Ishikawa (cell line): Measurements from ENCODE around the gene MCOLN2.

Experiments
- CEBPB ChIP-seq: IDR thresholded peaks from 2 replicates; pipeline ENCODE4 v1.6.1; 2012
- CREB1 ChIP-seq: IDR thresholded peaks from 2 replicates; pipeline ENCODE4 v1.6.1; 2012; ENCODE audit warnings: low read depth
- EGR1 ChIP-seq: IDR thresholded peaks from 2 replicates; pipeline ENCODE4 v1.6.1; 2012
- EP300 ChIP-seq: IDR thresholded peaks from 2 replicates; pipeline ENCODE4 v1.6.1; 2012; ENCODE audit warnings: borderline replicate concordance
- FOXM1 ChIP-seq: IDR thresholded peaks from 2 replicates; pipeline ENCODE4 v1.6.1; 2012; ENCODE audit warnings: low read depth, borderline replicate concordance
- NFIC ChIP-seq: IDR thresholded peaks from 2 replicates; pipeline ENCODE4 v1.6.1; 2012
- RAD21 ChIP-seq: IDR thresholded peaks from 2 replicates; pipeline ENCODE4 v1.6.1; 2012; ENCODE audit warnings: low read depth
- REST ChIP-seq: IDR thresholded peaks from 2 replicates; pipeline ENCODE4 v1.6.1; 2012; ENCODE audit warnings: low read depth, mild to moderate bottlenecking
- TAF1 ChIP-seq: IDR thresholded peaks from 2 replicates; pipeline ENCODE4 v1.6.1; 2012; ENCODE audit warnings: low read depth, mild to moderate bottlenecking
- TCF12 ChIP-seq: IDR thresholded peaks from 2 replicates; pipeline ENCODE4 v1.6.1; 2012; ENCODE audit warnings: low read depth
- TEAD4 ChIP-seq: IDR thresholded peaks from 2 replicates; pipeline ENCODE4 v1.6.1; 2012
- USF1 ChIP-seq: IDR thresholded peaks from 2 replicates; pipeline ENCODE4 v1.6.1; 2012
- YY1 ChIP-seq: IDR thresholded peaks from 2 replicates; pipeline ENCODE4 v1.6.1; 2012; ENCODE audit warnings: low read depth
- ZBTB7A ChIP-seq: IDR thresholded peaks from 2 replicates; pipeline ENCODE4 v1.6.1; 2012; ENCODE audit warnings: low read depth
- TF ChIP-seq, protein P1 (sequence below): IDR thresholded peaks from 2 replicates; pipeline ENCODE4 v1.6.1; 2012

Gene MCOLN2

DNA sequence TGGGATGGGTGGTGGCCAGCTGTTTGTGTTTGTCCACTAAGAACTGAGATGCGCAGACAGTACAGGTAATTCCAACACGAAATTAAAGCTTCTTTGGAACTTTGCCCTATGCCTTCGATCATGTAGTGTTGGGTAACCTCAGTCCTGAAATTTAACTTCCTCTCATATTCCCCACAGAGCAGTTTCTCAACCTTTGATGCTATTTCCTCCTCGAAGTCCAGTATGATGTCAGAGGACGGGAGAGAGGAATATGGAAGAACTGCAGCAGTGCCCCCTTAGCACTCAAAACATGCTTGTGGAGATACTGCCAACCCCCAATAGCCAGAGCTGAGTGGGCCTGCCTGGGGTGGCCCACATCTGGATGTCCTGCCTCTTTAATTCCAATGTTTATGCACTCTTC lies 107.5 kb downstream of the MCOLN2 start:
- TF ChIP-seq CEBPB = no peak
- TF ChIP-seq RAD21 = no peak
- TF ChIP-seq TCF12 = no peak
- TF ChIP-seq REST = no peak
- TF ChIP-seq USF1 = no peak
- TF ChIP-seq FOXM1 = no peak
- no peak for TF ChIP-seq ZBTB7A
- TF ChIP-seq NFIC = no peak
- TF ChIP-seq EGR1 = no peak
- TF ChIP-seq YY1 = no peak
- TF ChIP-seq, protein P1, sequence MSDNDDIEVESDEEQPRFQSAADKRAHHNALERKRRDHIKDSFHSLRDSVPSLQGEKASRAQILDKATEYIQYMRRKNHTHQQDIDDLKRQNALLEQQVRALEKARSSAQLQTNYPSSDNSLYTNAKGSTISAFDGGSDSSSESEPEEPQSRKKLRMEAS = no peak
- TF ChIP-seq CREB1 = no peak
- no peak for TF ChIP-seq TEAD4
- TF ChIP-seq TAF1 = no peak
- no peak for TF ChIP-seq EP300

DNA sequence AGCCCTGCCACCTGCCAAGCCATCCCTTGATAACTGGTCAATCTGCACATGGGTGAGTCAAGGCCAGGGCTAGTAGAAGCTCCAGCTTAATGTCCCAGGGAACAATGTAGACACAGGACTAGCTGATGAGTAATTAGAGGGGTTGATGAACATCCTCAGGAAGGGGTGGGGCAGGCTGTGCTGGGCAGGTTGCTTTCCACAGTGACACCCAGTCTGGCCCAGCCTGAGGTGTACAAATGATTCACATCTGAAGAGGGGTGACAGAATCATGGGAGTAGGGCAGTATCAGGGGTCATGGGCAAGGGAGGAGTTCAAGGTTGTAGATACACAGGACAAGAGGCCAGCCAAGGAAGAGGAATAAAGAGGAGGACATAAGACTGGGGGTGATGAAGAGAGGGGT lies 108.2 kb downstream of the MCOLN2 start:
- TF ChIP-seq FOXM1 (no peak), YY1 (no peak)

DNA sequence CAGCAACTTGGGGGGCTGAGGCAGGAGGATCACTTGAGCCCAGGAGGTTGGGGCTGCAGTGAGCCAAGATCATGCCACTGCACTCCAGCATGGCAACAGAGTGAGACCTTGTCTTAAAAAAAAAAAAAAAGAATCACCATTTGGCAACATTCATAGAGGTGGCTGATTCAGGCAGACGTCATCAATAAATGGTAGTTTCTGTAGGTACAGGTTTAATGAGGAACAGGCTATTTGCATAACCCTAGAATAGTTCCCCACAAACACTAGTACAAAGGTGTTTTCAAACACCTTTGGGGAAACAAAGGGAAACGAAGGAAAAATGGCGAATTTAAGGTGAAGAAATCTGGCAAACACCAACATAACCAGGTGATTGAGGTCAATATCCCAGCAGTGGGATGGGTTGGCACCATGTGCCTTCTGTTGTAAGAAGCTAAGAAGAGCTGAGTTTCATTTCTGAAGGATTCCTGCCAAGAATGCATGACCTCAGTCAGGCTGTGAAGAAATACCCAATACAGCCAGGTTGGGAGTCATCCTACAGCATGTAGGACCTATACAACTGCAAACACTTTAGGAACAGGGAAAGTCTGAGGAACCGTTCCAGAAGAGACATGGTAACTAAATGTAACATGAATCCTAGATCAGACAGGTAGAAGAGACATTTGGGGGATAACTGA lies 109.5 kb downstream of the MCOLN2 start:
- TF ChIP-seq TAF1 (no peak), FOXM1 (no peak), NFIC (no peak), EP300 (no peak), USF1 (no peak), TCF12 (no peak)

DNA sequence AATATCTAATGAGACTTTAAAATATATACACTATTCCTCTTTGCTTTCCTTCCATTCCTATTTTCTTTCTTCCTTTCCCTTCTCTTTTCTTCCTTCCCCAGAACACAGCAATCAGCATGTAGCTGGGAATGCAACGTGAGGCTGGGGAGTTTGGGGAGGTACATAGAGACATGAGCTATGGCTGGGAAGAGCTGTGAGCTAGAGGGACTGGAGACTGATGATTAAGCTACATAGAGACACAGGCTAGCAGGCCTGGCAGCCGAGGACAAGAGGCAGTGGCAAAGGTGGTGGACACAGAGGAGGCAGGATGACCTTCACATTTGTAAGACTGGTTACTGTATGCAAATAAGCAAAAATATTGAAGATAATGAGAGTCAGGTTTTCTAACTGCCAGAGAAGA lies 111.4 kb downstream of the MCOLN2 start:
- TF ChIP-seq, protein P1 = no peak
- no peak for TF ChIP-seq YY1

- TF ChIP-seq FOXM1 (no peak), CREB1 (no peak), EGR1 (no peak), TAF1 (no peak), USF1 (no peak), TEAD4 (no peak), ZBTB7A (no peak), REST (no peak), TCF12 (no peak), CEBPB (no peak), YY1 (no peak), NFIC (no peak)
- TF ChIP-seq, protein P1 = no peak
Measured at GRCh38 chr1:84884671-84885389, 112.1 kb downstream of the MCOLN2 start.

- TF ChIP-seq FOXM1 (no peak), CEBPB (no peak), YY1 (no peak), REST (no peak), ZBTB7A (no peak), NFIC (no peak), EP300 (no peak), TAF1 (no peak), EGR1 (no peak), TEAD4 (no peak), TCF12 (no peak), CREB1 (no peak), RAD21 (no peak)
- TF ChIP-seq, protein P1 = no peak
Measured at GRCh38 chr1:84883286-84883685, 113.6 kb downstream of the MCOLN2 start.
